T-cell (primary cell): Measurements from ENCODE around the gene CDC6. TPM values are rescaled to one million over a fixed set of nuclear protein-coding genes. Genes with fewer than 3 reads are reported as not detected.

Experiments used
- ATAC-seq, 4 experiments: fragments of 200-7000 bp in 3 of 4; fragments of 150-1000 bp in 1 of 4; cut with Tn5 transposase; replicated peaks in 1 of 4; 1 replicate in 3 of 4; 2 replicates in 1 of 4; pipeline ENCODE4 v1.10.0; 2021; ENCODE audit warnings: moderate library complexity in 3 of 4, mild to moderate bottlenecking in 2 of 4, moderate number of reproducible peaks in 1 of 4
- CTCF ChIA-PET, 2 donors: fragments of 300-600 bp; sonication (Branson Sonifier 250); formaldehyde crosslinking; loops; one replicate each; lab custom pipeline; 2022; ENCODE audit warnings: antibody characterized with exemption in 2 of 2; lab: Charles Lee
- POLR2A ChIA-PET, 2 donors: fragments of 300-600 bp; sonication (Branson Sonifier 250); formaldehyde crosslinking; loops; one replicate each; lab custom pipeline; 2022; ENCODE audit warnings: antibody characterized with exemption in 2 of 2; lab: Charles Lee
- DNase-seq, 35 experiments: peaks; one replicate each; pipeline versions ENCODE4 v3.0.0 to v3.0.0-alpha.2; 2013 to 2023
- H3K27ac ChIP-seq: one replicate; pipeline ENCODE4 v1.5.1; 2013; ENCODE audit warnings: low read length
- H3K27me3 ChIP-seq, 2 experiments: replicated peaks in 1 of 2; 1 replicate in 1 of 2; 2 replicates in 1 of 2; pipeline versions ENCODE4 v1.6.1 to v1.7.0; 2013; ENCODE audit warnings: low read length in 1 of 2, mixed read lengths in 1 of 2; ENCODE audit not compliant: control insufficient read depth in 2 of 2, insufficient read depth in 2 of 2; ENCODE audit errors: extremely low read depth in 1 of 2
- H3K36me3 ChIP-seq, 2 donors: 1 replicate in 1 of 2; 2 replicates in 1 of 2; pipeline versions ENCODE4 v1.6.1 to v1.7.0; 2013; ENCODE audit warnings: low read length in 1 of 2; ENCODE audit not compliant: control insufficient read depth in 2 of 2, insufficient read depth in 1 of 2; ENCODE audit errors: extremely low read depth in 1 of 2
- H3K4me1 ChIP-seq, 2 experiments: 1 replicate in 1 of 2; 2 replicates in 1 of 2; pipeline versions ENCODE4 v1.6.1 to v1.7.0; 2013; ENCODE audit warnings: low read length in 2 of 2, mixed read lengths in 1 of 2; ENCODE audit not compliant: insufficient read depth in 2 of 2, control insufficient read depth in 1 of 2; ENCODE audit errors: extremely low read depth in 1 of 2
- H3K4me3 ChIP-seq, 2 donors: 1 replicate in 1 of 2; 2 replicates in 1 of 2; pipeline versions ENCODE4 v1.5.1 to v1.7.0; 2013; ENCODE audit warnings: mild to moderate bottlenecking in 2 of 2, low read length in 1 of 2, moderate library complexity in 1 of 2; ENCODE audit not compliant: control insufficient read depth in 1 of 2; ENCODE audit errors: extremely low read depth in 1 of 2
- H3K9me3 ChIP-seq: 2 replicates; pipeline ENCODE4 v1.7.0; 2013
- H3K27ac Mint-ChIP-seq, 2 donors: one replicate each; pipeline ENCODE4 v1.8.0; 2020 to 2021; ENCODE audit warnings: mild to moderate bottlenecking in 2 of 2, mixed read lengths in 2 of 2
- H3K27me3 Mint-ChIP-seq, 2 donors: one replicate each; pipeline ENCODE4 v1.8.0; 2021 to 2022; ENCODE audit warnings: mixed read lengths in 2 of 2
- H3K36me3 Mint-ChIP-seq: one replicate; pipeline ENCODE4 v1.8.0; 2021; ENCODE audit warnings: mixed read lengths
- H3K4me1 Mint-ChIP-seq, 3 donors: one replicate each; pipeline ENCODE4 v1.8.0; 2020 to 2022; ENCODE audit warnings: mixed read lengths in 3 of 3, mild to moderate bottlenecking in 1 of 3
- H3K4me3 Mint-ChIP-seq, 3 donors: one replicate each; pipeline ENCODE4 v1.8.0; 2020 to 2022; ENCODE audit warnings: mild to moderate bottlenecking in 3 of 3, mixed read lengths in 3 of 3, moderate library complexity in 3 of 3
- H3K9me3 Mint-ChIP-seq, 3 donors: one replicate each; pipeline ENCODE4 v1.8.0; 2020 to 2022; ENCODE audit warnings: mixed read lengths in 3 of 3
- WGBS: methylation state at CpG from one replicate; pipeline ENCODE4 v1.1.5; 2013; ENCODE audit warnings: missing lambda C conversion rate; ENCODE audit not compliant: insufficient coverage; 5-methylcytosine and 5-hydroxymethylcytosine counted together
- total RNA-seq, 35 experiments: library from RNA in 6 of 35; stranded (reverse) in 6 of 35; fragments of 120-200 nt in 1 of 35; gene quantifications; one replicate each; pipeline versions ENCODE4 v1.2.1 to v1.2.4 and lab custom pipeline; 2013 to 2026

Gene CDC6
- total RNA-seq, 5 donors from 2014 or later (not counting 1 experiment from before 2014, with no cell fraction given) = 1.3 to 3.2 (median 2.1) TPM

DNA sequence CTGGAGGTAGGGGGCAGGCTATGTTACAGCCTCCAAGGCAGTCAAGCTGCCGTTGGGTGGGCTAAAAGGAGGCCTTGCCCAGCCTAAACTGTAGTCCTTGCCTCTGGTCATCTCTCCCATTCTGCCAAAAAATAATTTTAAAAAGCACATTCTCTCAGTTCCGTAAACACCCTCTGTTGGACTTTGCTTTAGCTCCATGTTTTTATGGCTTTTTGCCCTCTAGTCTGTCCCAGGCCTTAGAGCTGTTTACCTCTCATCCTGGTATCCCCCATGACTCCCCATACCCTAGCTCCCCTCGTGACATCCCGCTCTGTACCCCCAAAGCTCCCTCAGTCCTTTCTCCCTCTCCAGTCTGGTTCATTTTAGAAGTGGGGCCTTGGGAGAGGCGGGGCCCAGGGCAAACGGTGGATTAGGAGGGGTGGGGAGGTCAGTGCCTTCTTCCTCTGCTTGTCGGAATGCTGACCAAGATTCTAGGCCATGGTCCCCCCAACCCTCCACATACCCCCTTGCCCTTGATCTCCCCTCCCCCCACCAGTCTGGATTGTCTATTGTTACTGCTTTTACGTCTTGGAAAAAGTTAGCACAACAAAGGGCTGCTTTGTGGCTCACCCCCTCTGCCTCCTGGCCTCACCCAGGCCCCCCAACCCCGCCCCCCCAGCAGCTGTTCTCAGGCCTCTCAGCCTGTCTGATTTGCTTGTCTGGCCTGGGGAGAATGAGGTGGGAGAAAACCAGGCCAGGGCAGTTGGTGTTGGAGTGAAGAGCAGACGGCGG is 58.5 kb downstream of the CDC6 start:
- ATAC-seq = no peak
- ChIA-PET POLR2A (interaction anchor here (0.5 to 1.3 kb wide), 4 partner anchors 20 to 1019 kb away, joined by 3 to 5 read pairs (median 4); partner anchors contain the start of gene TOP2A (in 1 of the 2)), CTCF (interaction anchor here (0.6 to 1.0 kb wide), 4 partner anchors 12 to 236 kb away, joined by 3 to 11 read pairs (median 4); no protein-coding TSS in a partner anchor)
- 100% methylated on average over 3 of the region's 11 CpGs for WGBS
- Histone ChIP-seq H3K4me1 (peaks cover 41 to 87% of the 10 kb centered on the region in 2 experiments), H3K9me3 (no peaks in the 10 kb centered on the region), H3K27ac (peak overlapping the region; percentile 81), H3K27me3 (no peaks in the 10 kb centered on the region), H3K36me3 (peaks cover 21 to 28% of the 10 kb centered on the region in 2 donors), H3K4me3 (peak overlapping the region in 1 of 2 donors; percentile 18)
- H3K36me3 Mint-ChIP-seq = peaks cover 17% of the 10 kb centered on the region
- no peaks in the 10 kb centered on the region for H3K27me3 Mint-ChIP-seq
- H3K27ac Mint-ChIP-seq = peak overlapping the region; percentile 86 to 89
- H3K9me3 Mint-ChIP-seq = no peaks in the 10 kb centered on the region
- H3K4me1 Mint-ChIP-seq = peaks cover 65 to 77% (median 72%) of the 10 kb centered on the region in 3 donors
- peak overlapping the region; percentile 13 to 74 (median 47) for H3K4me3 Mint-ChIP-seq
- no peak for DNase-seq

DNA sequence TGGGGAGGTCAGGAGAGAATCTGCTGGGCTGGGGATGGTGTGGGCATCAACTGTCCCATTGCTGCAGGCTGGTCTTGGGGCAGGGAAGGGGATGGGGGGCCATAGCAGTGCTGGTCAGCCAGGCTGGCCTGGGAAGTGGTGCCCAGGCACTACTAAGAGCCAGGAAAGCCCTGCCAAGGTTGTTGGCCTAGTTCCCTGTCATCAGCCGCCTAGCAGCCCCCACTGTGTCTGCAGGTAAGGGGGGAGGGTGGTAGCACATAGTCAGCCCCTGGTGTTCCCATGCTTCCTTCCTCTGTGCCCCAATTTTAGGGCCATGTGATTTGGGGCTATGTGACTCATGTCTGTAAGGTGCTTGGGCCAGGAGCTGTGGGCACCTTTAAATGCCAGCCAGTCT is 59.1 kb downstream of the CDC6 start:
- peak overlapping the region in 2 of 3 donors; percentile 21 to 74 for H3K4me3 Mint-ChIP-seq
- no peak for DNase-seq
- no CpG with 5 or more reads among the region's 1 CpG for WGBS
- Histone ChIP-seq H3K27ac (peak overlapping the region; percentile 50), H3K4me3 (no peak overlapping the region), H3K27me3 (no peaks in the 10 kb centered on the region), H3K9me3 (no peaks in the 10 kb centered on the region), H3K36me3 (peaks cover 21 to 34% of the 10 kb centered on the region in 2 donors), H3K4me1 (peaks cover 41 to 83% of the 10 kb centered on the region in 2 experiments)
- POLR2A ChIA-PET = interaction anchor here in 1 of 2 donors (1.0 kb wide), 1 partner anchor 39 kb away, joined by 3 read pairs; no protein-coding TSS in a partner anchor
- CTCF ChIA-PET = interaction anchor here in 1 of 2 donors (1.1 kb wide), 1 partner anchor 29 kb away, joined by 7 read pairs; no protein-coding TSS in a partner anchor
- no peak for ATAC-seq
- peaks cover 66 to 78% (median 70%) of the 10 kb centered on the region in 3 donors for H3K4me1 Mint-ChIP-seq
- no peaks in the 10 kb centered on the region for H3K9me3 Mint-ChIP-seq
- H3K27ac Mint-ChIP-seq = peak overlapping the region; percentile 86 to 89
- H3K27me3 Mint-ChIP-seq = no peaks in the 10 kb centered on the region
- peaks cover 19% of the 10 kb centered on the region for H3K36me3 Mint-ChIP-seq

DNA sequence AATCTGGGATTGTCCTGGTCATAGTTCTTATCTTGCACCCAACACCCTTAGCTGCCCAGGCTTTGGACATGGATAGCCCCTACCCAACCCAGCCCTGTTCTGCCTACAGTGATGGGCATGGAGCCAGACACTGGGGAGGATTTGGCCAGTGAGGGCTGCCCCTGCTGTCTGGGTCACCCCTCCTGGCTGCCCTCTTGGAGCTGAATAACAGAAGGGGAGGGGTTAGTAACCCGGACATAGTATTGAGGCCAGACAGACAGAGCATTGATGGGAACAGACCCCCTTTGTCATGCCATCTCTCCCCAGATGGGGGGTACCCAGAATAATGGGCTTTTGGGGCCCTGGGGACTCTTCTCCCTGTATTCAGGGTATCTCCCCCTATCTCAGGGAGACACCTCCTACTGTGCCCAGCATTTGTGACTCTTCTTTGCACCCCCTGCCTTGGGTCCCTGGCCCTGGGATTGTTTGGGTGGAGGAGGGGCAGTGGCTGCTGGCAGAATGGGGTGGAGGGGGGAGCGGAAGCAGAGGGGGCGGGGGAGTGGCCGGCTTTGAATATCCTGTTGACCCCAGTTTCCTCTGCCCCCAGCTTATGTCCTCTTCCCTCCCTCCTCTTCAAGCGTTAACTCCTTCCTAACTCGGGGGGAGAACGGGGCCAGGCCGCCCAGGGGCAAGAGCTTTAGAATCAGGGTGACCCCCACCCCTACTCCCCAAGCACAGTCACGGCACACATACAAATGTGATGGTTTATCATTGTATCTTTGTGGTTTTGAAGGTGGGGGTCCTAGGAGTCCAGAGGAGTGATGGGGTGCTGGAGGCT is 59.8 kb downstream of the CDC6 start:
- Histone ChIP-seq H3K36me3 (peaks cover 21 to 42% of the 10 kb centered on the region in 2 donors), H3K9me3 (no peaks in the 10 kb centered on the region), H3K4me3 (no peak overlapping the region), H3K4me1 (peaks cover 36 to 76% of the 10 kb centered on the region in 2 experiments), H3K27me3 (no peaks in the 10 kb centered on the region), H3K27ac (peak overlapping the region; percentile 50)
- Mint-ChIP-seq H3K27ac (peak overlapping the region; percentile 86 to 89), H3K36me3 (peaks cover 27% of the 10 kb centered on the region), H3K4me3 (peak overlapping the region in 2 of 3 donors; percentile 21 to 74), H3K9me3 (no peaks in the 10 kb centered on the region), H3K4me1 (peaks cover 73 to 83% (median 74%) of the 10 kb centered on the region in 3 donors), H3K27me3 (no peaks in the 10 kb centered on the region)
- 45% methylated on average over 3 of the region's 9 CpGs for WGBS
- ATAC-seq (no peak), DNase-seq (no peak)
- ChIA-PET CTCF (interaction anchor here (0.7 to 1.1 kb wide), 2 partner anchors 30 to 212 kb away, joined by 3 to 7 read pairs; no protein-coding TSS in a partner anchor), POLR2A (interaction anchor here in 1 of 2 donors (1.0 kb wide), 1 partner anchor 40 kb away, joined by 3 read pairs; no protein-coding TSS in a partner anchor)

DNA sequence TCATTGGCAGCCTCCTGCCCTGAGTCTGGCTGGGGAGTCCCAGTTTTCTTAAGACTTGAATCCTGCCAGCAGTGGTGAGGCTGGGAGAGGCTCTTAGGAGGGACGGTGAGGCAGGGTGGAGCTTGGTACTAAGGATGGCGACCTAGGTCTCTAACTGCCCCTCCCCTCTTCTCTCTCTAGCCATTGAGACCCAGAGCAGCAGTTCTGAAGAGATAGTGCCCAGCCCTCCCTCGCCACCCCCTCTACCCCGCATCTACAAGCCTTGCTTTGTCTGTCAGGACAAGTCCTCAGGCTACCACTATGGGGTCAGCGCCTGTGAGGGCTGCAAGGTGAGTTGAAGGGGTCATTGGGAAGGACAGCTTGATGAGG is 60.4 kb downstream of the CDC6 start:
- ATAC-seq = no peak

DNA sequence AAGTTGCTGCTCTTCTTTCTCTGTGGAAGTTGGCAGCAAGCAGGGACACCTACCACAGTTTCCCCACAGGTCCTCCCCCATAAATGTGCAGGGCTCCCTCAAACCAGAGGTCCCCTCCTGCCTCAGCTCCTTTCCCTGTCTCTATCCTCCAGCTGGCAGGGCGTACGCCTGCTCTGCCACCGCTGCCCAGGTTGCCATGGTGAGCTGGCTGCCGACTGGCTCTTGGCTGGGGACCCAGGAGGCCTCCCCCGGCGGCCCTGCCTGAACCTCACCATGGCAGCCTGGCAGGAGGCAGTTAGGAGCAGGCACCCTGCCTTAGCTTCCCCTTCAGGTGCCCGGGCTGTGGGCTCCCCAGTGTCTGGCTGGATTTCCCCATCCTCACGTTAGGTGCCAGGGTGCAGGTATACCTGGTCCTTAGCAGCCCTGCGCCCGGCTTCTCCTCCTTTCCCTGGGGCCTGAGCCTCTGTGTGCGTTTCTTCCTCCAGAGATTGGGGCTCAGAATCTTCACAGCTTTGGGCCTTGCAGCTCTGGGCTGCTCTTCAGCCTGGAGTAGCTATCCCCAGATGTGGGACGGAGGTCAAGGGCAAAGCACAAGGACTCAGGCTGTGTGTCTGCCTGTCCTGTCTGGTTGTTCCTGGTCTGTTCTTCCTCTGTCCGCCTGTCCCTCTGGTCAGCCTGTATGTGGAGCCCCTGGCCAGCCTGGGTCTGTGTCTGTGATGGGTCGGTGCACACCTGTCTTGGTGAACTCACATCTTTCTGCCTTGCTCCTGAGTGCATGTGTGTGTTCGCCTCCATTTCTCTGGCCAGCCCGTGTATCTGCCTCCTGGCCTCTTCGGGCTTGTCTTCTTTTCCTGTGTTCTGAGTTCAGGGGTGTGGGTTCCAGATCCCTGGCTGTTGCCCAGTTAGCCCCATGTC is 61.1 kb downstream of the CDC6 start:
- H3K27ac ChIP-seq = peak overlapping the region; percentile 7
- H3K36me3 ChIP-seq = peaks cover 21 to 46% of the 10 kb centered on the region in 2 donors
- peaks cover 26 to 64% of the 10 kb centered on the region in 2 experiments for H3K4me1 ChIP-seq
- Mint-ChIP-seq H3K27ac (peak overlapping the region; percentile 86 to 89), H3K27me3 (no peaks in the 10 kb centered on the region), H3K4me3 (peak overlapping the region in 1 of 3 donors; percentile 32), H3K9me3 (no peaks in the 10 kb centered on the region), H3K36me3 (peaks cover 29% of the 10 kb centered on the region), H3K4me1 (peaks cover 68 to 76% (median 69%) of the 10 kb centered on the region in 3 donors)
- 84% methylated on average over 15 of the region's 17 CpGs for WGBS
- H3K27me3 ChIP-seq = no peaks in the 10 kb centered on the region
- ATAC-seq = no peak
- POLR2A ChIA-PET = interaction anchor here in 1 of 2 donors (0.6 kb wide), 1 partner anchor 189 kb away, joined by 4 read pairs; no protein-coding TSS in a partner anchor
- H3K9me3 ChIP-seq = no peaks in the 10 kb centered on the region
- CTCF ChIA-PET = no interaction called here
- no peak for DNase-seq
- no peak overlapping the region for H3K4me3 ChIP-seq

More for the DNA sequence above, 60.4 kb downstream of the CDC6 start:
- Mint-ChIP-seq H3K27me3 (no peaks in the 10 kb centered on the region), H3K4me1 (peaks cover 73 to 83% (median 76%) of the 10 kb centered on the region in 3 donors), H3K27ac (peak overlapping the region; percentile 86 to 89), H3K4me3 (peak overlapping the region in 2 of 3 donors; percentile 21 to 74), H3K9me3 (no peaks in the 10 kb centered on the region), H3K36me3 (peaks cover 29% of the 10 kb centered on the region)
- ChIA-PET POLR2A (no interaction called here), CTCF (no interaction called here)
- Histone ChIP-seq H3K36me3 (peaks cover 21 to 47% of the 10 kb centered on the region in 2 donors), H3K27me3 (no peaks in the 10 kb centered on the region), H3K9me3 (no peaks in the 10 kb centered on the region), H3K4me3 (no peak overlapping the region), H3K4me1 (peaks cover 32 to 71% of the 10 kb centered on the region in 2 experiments), H3K27ac (peak overlapping the region; percentile 40)
- WGBS = 100% methylated on average over 1 of the region's 5 CpGs
- DNase-seq = no peak
